ENCODE data around the gene MORC3. TPM values are rescaled to one million over a fixed set of nuclear protein-coding genes. Genes with fewer than 3 reads are reported as not detected.
"Not testable (repeated sequence)": the region's sequence is repeated elsewhere in the genome, so short reads cannot be mapped to it uniquely, and the experiment has no call there.

MORC3 gene
- polyA plus RNA-seq, 1 donor (not counting 4 experiments of a cell fraction or from before 2014, with no cell fraction given), result 38.1 TPM

DNA sequence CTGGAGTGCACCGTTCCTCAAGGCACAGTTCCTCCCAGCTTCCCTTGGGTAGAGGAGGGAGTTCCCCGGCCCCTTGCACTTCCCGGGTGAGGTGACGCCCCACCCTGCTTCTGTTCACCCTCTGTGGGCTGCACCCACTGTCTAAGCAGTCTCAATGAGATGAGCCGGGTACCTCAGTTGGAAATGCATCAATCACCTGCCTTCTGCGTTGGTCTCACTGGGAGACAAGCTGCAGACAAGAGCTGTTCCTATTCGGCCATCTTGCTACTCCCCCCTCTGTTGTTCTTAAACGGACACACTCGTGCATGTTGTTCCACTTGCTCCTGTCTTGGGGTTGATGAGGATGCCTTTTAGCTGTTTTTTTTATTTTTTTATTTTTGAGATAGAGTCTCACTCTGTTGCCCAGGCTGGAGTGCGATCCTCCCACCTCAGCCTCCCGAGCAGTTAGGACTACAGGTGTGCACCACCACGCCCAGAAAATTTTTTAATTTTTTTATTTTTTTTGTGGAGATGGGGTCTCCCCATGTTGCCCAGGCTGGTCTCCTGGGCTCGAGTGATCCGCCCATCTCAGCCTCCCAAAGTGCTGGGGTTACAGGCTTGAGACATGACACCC is 3.0 kb upstream of the MORC3 start:
- H3K4me3 ChIP-seq (ENCODE audit: control insufficient read depth in 2 of 3, extremely low read depth in 1 of 3, insufficient read depth in 2 of 3, low read depth in 1 of 3, low read length in 3 of 3), result no peak overlapping the region
- no peak overlapping the region for H3K27ac ChIP-seq (ENCODE audit: control insufficient read depth, insufficient read depth, low read length)
- FAIRE-seq (no peak), DNase-seq (ENCODE audit: low read depth, low spot score) (no peak)
- H2AFZ ChIP-seq (ENCODE audit: control insufficient read depth, low read length), result no peak overlapping the region
- H3K4me2 ChIP-seq (ENCODE audit: control insufficient read depth, extremely low read depth, insufficient read depth, low read depth, low read length), result no peak overlapping the region
- no peaks in the 10 kb centered on the region for H3K9me1 ChIP-seq (ENCODE audit: control insufficient read depth, extremely low read depth, insufficient read depth, low read length)
- H3K9ac ChIP-seq (ENCODE audit: control insufficient read depth, extremely low read depth, insufficient read depth, low read length), result no peak overlapping the region
- H3K9me3 ChIP-seq (ENCODE audit: control insufficient read depth, low read depth, low read length), result no peaks in the 10 kb centered on the region
- no peaks in the 10 kb centered on the region for H3K27me3 ChIP-seq (ENCODE audit: control insufficient read depth, extremely low read depth, insufficient read depth, low read length)
- H3K4me1 ChIP-seq (ENCODE audit: control insufficient read depth, extremely low read depth, insufficient read depth, low read length), result peaks cover 2% of the 10 kb centered on the region
- dilution Hi-C loops (cut with MboI; ENCODE audit: extremely low pct_ligation_motif_present, low sequenced_read_pairs), result no loop called here
- no peaks in the 10 kb centered on the region for H3K36me3 ChIP-seq (ENCODE audit: control insufficient read depth in 2 of 2, extremely low read depth in 1 of 2, insufficient read depth in 2 of 2, low read length in 2 of 2)
- peaks cover 13% of the 10 kb centered on the region for H3K79me2 ChIP-seq (ENCODE audit: control insufficient read depth, insufficient read depth, low read length)
- TF ChIP-seq EZH2 (IDR thresholded peaks at IDR 0.05; ENCODE audit: low read length), result no peak
- TF ChIP-seq, protein P1, sequence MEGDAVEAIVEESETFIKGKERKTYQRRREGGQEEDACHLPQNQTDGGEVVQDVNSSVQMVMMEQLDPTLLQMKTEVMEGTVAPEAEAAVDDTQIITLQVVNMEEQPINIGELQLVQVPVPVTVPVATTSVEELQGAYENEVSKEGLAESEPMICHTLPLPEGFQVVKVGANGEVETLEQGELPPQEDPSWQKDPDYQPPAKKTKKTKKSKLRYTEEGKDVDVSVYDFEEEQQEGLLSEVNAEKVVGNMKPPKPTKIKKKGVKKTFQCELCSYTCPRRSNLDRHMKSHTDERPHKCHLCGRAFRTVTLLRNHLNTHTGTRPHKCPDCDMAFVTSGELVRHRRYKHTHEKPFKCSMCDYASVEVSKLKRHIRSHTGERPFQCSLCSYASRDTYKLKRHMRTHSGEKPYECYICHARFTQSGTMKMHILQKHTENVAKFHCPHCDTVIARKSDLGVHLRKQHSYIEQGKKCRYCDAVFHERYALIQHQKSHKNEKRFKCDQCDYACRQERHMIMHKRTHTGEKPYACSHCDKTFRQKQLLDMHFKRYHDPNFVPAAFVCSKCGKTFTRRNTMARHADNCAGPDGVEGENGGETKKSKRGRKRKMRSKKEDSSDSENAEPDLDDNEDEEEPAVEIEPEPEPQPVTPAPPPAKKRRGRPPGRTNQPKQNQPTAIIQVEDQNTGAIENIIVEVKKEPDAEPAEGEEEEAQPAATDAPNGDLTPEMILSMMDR (optimal IDR thresholded peaks at IDR 0.05 in 1 of 3, IDR thresholded peaks at IDR 0.05 in 1 of 3, conservative IDR thresholded peaks at IDR 0.05 in 1 of 3; ENCODE audit: extremely low read depth in 1 of 3, insufficient read depth in 2 of 3, low read length in 3 of 3), result no peak
- no peaks in the 10 kb centered on the region for H4K20me1 ChIP-seq (ENCODE audit: control insufficient read depth, extremely low read depth, insufficient read depth, low read length)

DNA sequence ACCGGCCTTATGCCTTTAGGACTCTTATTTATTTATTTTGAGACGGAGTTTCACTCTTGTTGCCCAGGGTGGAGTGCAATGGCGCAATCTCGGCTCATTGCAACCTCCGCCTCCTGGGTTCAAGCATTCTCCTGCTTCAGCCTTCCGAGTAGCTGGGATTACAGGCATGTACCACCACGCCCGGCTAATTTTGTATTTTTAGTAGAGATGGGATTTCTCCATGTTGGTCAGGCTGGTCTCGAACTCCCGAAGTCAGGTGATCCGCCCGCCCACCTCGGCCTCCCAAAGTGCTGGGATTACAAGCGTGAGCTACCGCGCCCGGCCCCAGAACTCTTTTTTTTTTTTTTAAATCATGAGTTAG is 611 bp upstream of the MORC3 start:
- H3K9me3 ChIP-seq (ENCODE audit: control insufficient read depth, low read depth, low read length); FAIRE-seq; H3K36me3 ChIP-seq (ENCODE audit: control insufficient read depth in 2 of 2, extremely low read depth in 1 of 2, insufficient read depth in 2 of 2, low read length in 2 of 2); DNase-seq (ENCODE audit: low read depth, low spot score); H3K9me1 ChIP-seq (ENCODE audit: control insufficient read depth, extremely low read depth, insufficient read depth, low read length); H4K20me1 ChIP-seq (ENCODE audit: control insufficient read depth, extremely low read depth, insufficient read depth, low read length); H3K27me3 ChIP-seq (ENCODE audit: control insufficient read depth, extremely low read depth, insufficient read depth, low read length); dilution Hi-C loops (cut with MboI; ENCODE audit: extremely low pct_ligation_motif_present, low sequenced_read_pairs): not testable (repeated sequence)
- H3K27ac ChIP-seq (ENCODE audit: control insufficient read depth, insufficient read depth, low read length), result peak overlapping the region; percentile 98
- H3K4me2 ChIP-seq (ENCODE audit: control insufficient read depth, extremely low read depth, insufficient read depth, low read depth, low read length), result peak overlapping the region; percentile 78
- peak overlapping the region; percentile 33 to 93 (median 44) for H3K4me3 ChIP-seq (ENCODE audit: control insufficient read depth in 2 of 3, extremely low read depth in 1 of 3, insufficient read depth in 2 of 3, low read depth in 1 of 3, low read length in 3 of 3)
- peaks cover 37% of the 10 kb centered on the region for H3K79me2 ChIP-seq (ENCODE audit: control insufficient read depth, insufficient read depth, low read length)
- peak overlapping the region; percentile 88 for H3K9ac ChIP-seq (ENCODE audit: control insufficient read depth, extremely low read depth, insufficient read depth, low read length)
- peaks cover 18% of the 10 kb centered on the region for H3K4me1 ChIP-seq (ENCODE audit: control insufficient read depth, extremely low read depth, insufficient read depth, low read length)
- peak overlapping the region; percentile 90 for H2AFZ ChIP-seq (ENCODE audit: control insufficient read depth, low read length)

Measured in keratinocyte (primary cell).